Hepatocyte (in vitro differentiated cells): ENCODE data around the gene OR51L1.

Experiments used
- EZH2 ChIP-seq: fragments of 200-600 bp; sonication (generic); IDR thresholded peaks from 2 replicates; pipeline ENCODE4 v1.6.1; 2016; ENCODE audit warnings: antibody characterized with exemption, mild to moderate bottlenecking, borderline replicate concordance
- EZH2phosphoT487 ChIP-seq: fragments of 200-600 bp; sonication (generic); IDR thresholded peaks from one replicate; pipeline ENCODE4 v1.6.1; 2018; ENCODE audit warnings: antibody characterized with exemption, mild to moderate bottlenecking, low read depth, moderate library complexity; ENCODE audit not compliant: unreplicated experiment, severe bottlenecking
- TF ChIP-seq, protein P1 (sequence below): fragments of 200-600 bp; sonication (generic); IDR thresholded peaks from 2 replicates; pipeline ENCODE4 v1.5.1; 2016; ENCODE audit warnings: antibody characterized with exemption, mild to moderate bottlenecking; ENCODE audit not compliant: poor library complexity

DNA sequence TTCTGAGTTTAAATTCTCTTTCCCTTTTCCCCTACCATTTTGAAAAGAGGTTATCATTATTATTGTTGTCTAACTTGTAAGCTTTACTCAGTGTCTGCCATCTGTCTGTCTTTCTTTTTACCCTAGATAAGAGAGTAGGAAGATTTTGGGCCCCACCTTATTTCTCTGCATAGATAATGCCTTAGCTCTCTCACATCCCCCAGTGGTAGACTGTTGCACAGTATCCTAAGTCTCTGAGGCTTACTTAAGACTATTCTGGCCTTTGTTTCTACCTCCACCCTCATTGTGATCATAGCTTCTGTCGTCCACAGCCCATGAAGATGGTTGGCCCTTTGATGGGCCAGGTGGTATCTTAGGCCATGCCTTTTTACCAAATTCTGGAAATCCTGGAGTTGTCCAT lies 3.6 kb upstream of the OR51L1 start:
- TF ChIP-seq, protein P1, sequence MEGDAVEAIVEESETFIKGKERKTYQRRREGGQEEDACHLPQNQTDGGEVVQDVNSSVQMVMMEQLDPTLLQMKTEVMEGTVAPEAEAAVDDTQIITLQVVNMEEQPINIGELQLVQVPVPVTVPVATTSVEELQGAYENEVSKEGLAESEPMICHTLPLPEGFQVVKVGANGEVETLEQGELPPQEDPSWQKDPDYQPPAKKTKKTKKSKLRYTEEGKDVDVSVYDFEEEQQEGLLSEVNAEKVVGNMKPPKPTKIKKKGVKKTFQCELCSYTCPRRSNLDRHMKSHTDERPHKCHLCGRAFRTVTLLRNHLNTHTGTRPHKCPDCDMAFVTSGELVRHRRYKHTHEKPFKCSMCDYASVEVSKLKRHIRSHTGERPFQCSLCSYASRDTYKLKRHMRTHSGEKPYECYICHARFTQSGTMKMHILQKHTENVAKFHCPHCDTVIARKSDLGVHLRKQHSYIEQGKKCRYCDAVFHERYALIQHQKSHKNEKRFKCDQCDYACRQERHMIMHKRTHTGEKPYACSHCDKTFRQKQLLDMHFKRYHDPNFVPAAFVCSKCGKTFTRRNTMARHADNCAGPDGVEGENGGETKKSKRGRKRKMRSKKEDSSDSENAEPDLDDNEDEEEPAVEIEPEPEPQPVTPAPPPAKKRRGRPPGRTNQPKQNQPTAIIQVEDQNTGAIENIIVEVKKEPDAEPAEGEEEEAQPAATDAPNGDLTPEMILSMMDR: peak; percentile 24
- no peak for TF ChIP-seq EZH2
- TF ChIP-seq EZH2phosphoT487: no peak
